HG03354 (cell line): ENCODE results near the gene NATD1.

Source experiments
- ATAC-seq: cut with Tn5 transposase; IDR thresholded peaks from one replicate; pipeline ENCODE4 v1.9.1; 2021; ENCODE audit warnings: mild to moderate bottlenecking; ENCODE audit not compliant: unreplicated experiment, poor library complexity, severe bottlenecking

The NATD1 gene

DNA sequence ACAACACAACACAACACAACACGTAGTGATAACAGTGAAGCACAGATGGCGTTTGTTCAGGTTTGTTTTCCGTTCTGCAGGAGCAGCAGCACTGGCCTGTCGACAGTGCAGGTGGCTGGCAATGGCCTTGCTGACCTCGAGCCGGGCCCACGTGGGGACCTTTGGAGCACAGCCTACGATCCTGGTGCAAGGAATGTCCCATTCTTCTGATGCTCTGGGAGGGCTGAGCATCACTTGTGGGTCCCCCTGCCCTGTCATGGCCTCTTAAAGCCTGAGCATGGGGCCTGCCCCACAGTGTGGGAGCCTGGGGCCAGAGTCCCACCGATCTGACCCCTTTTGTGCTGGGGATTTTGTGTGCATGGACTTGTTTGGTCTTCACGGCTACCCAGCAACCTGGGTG lies 38.1 kb upstream of the NATD1 start:
- ATAC-seq = no peak

DNA sequence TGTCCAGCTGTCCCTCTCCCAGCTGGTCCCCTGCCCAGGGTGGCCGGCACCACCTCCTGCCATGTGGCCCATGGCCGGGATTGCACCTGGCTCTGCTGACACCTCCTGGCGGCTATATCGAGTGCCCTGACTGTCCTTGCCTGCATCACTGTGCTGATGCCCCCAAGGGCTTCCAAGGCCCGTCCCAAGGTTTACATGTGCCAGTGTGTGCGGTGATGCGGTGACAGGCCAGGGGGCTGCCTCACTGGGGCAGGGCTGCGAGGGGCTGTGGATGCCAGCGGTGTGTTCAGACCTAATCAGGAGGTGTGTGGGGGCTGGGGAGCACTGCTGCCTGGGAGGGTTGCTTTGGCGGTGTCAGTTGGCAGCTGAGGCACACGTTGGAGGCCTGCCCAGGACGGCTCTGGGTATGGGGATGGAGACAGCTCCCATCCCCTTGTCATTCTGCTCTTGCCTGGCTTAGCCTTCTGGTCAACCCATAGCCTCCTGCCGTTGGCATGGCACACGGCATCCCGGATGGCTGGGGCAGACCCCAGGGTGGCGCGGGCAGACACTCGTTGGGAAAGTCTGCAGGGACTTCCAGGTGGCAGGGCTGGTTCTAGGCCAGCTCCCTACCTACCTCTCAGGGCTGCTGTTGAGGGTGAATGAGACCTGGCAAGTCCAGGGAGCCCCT lies 36.8 kb upstream of the NATD1 start:
- no peak for ATAC-seq

DNA sequence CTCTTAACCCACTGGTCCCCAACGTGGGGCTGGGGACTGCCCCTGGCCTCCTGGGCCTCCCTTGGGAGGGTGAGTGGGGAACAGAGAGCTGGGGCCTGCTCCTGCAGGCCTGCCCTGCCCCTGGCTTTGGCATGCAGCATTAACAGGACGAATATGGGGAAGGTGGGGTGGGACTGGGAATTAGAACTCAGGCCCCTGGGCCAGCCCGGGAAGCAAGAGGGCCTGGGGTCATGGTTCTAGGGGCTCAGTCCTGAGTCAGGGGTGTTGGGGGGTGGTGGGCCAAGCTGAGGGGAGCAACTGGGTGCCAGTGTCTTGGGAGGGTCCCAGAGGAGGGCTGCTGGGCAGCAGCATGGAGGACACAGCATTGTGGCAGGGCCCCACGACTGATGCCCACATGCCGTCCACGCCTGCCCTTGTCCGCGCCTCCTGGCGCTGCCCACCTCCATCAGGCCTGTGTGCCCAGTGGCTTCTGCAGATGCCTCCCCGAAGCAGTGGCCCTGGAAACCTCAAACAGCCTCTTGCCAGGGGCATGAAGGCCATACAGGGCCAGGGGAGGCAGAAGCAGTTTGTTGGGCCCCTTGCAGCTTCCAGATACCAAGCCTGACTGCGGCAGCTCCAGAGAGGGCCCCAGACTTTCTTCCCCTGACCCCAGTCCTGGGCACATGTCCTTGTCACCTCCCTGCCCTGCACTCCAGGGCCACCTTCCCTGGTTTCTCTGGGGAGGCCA lies 36.1 kb upstream of the NATD1 start:
- no peak for ATAC-seq

DNA sequence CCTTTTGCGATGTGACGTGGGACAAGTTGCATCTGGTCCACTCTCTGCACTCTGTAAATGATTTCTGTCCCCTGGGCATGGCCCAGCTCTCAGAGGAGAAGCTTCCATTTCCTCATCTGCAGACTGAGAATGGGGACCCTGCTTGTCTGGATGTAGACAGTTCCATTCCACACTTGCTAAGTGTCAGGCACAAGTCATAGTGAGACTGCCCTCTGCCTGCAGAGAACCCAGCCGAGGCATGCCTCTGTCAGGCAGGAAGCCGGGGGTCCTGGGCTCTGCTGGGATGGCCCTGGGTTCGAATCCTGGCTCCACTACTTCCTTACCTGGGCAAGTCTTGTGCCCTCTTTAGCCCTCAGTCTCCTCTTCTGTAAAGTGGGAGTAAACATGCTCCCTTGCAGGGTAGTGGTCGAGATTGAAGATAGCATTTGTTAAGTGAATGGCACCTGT lies 35.4 kb upstream of the NATD1 start:
- ATAC-seq = peak; percentile 24

DNA sequence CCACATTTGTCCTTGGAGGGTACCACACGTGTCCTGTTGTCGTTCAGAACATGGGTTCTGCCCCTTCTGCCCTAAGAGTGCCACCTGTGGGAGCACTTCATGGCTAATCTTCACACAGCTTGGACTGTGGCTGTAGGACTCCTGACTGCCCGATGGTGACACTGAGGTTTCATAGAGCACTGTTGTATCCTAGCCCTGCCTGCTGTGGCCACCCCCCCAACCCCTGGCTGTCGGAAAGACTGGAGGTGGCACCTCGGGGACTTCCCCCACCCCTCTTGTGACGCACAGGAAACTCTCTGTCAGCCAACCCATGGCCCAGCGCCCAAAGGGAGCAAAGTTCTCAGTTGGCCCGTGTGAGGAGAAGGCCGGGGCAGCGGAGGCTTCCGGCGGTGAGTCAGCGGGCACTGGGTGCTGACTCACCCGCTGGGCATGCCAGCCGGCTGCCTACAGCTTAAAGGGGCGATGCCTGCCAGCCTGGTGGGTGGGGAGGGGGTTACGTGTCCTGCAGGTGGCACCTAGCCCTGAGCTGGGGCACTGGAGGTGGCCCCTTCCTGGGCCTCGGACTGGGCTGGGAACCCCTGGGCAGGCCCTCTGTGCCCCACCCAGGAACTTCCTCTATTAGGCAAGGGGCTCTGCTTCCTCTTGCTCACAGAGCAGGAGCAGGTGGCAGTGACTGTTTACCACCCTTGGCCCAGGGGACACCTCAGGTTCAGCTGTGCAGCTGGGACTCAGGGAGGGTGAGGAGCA lies 34.7 kb upstream of the NATD1 start:
- ATAC-seq = peak; percentile 36

DNA sequence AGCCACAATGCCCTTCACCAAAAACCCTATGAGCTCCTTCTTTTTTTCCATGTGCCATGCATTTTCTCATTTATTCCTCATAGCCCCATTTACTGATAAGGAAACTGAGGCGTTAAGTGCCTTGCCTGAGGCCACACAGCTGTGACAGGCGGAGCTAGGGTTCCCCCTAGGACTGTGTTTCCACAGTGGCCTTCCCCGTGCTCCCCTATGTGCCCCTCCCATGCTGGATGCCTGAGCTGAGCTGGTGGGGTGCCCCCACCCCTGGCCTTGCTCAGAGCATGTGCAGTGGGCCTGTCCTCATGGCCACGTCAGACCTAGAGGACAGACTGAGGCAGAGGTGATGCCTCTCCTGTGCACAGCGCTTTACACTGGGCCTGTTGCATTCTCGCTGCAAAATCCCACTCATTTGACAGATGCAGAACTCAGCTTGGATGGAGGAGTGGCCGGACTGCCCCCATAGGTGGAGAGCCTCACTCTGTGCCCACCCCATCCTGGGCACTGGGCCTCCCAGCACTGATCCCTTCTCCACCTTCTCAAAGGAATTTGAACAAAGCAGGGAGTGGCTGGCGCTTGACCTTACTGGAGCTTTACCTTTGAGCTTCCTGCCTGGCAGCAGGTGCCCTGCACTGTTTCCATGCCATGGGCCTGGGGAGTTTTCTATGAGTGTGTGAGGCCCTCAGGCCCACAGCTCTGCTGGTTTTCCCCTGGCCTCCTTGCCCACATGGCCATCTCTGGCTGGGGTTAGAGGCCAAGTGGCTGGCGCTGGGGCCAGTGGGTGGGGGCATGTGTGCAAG lies 33.9 kb upstream of the NATD1 start:
- ATAC-seq = no peak

DNA sequence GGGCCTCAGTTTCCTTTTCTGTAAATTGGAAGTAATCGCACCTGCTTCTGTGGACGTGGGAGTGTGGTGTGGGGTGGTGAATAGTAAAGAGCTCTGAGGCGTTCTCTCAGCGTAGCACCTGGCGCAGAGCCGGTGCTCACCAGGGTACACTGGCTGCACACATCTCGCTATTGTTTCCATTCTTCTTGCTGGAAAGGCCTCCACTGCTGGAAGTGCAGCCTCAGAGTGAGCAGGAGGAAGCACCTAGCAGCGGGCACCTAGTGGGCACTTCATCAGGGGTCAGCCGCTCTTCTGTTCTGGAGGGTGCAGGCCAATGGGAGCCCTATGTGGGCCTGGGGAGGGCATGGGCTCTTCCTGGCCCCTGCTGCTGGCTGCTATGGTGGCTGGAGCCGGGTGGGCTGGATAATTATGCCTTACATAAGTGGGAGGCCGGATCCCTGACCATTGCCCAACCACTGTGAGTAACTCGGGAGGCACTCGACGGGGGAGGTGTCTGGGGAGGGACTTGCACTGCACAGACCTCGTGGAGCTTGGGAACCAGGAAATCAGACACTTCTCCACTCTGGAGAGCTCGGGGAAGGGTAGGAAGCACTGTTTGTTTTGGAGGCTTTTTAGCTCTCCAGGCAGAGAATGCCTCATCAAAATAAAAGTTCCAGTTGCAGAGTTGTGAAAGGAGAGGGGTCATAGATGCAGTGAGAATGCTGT lies 33.0 kb upstream of the NATD1 start:
- ATAC-seq = no peak

DNA sequence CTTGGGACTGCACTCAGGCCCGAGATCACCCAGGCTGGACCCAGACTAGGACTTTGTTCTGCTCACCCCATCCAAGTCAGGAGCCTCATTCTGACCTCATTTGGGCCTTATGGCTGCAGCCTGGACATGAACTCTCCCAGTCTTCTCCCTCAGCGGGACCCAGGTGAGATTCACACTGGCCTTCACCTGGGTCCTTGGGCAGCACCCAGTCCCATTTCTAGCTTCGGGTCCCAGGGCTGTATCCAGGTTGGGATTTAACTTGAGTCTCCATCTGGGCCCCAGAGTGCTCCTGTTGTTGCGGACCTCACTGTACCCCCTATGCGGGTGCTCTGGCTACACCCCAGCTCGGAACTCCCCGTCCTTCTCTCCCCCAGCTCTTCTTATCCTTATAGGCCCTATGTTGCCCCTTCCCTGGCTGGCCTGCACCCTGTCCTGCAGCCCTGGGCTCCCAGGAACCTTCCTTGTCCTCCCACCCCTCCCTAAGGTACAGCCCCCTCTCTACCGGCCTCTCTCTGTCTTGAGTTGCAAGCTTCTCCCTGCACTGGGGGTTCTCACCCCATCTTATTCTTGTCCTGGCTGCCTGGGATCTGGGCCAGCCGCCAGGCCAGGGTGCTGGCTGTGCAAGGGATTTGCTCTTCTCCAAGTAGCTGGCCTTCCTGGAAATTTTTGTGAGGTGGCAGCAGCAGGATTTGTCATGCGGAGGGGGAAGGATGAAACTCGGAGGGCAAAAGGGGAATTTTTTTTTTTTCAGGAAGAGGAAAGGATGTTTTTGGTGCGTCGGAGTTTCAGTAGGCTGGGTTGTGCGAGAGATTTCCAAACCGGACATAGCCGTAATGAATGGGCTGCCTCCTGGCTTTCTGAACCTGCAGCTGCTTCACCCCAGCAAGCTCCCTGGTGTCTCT lies 32.2 kb upstream of the NATD1 start:
- ATAC-seq = no peak

DNA sequence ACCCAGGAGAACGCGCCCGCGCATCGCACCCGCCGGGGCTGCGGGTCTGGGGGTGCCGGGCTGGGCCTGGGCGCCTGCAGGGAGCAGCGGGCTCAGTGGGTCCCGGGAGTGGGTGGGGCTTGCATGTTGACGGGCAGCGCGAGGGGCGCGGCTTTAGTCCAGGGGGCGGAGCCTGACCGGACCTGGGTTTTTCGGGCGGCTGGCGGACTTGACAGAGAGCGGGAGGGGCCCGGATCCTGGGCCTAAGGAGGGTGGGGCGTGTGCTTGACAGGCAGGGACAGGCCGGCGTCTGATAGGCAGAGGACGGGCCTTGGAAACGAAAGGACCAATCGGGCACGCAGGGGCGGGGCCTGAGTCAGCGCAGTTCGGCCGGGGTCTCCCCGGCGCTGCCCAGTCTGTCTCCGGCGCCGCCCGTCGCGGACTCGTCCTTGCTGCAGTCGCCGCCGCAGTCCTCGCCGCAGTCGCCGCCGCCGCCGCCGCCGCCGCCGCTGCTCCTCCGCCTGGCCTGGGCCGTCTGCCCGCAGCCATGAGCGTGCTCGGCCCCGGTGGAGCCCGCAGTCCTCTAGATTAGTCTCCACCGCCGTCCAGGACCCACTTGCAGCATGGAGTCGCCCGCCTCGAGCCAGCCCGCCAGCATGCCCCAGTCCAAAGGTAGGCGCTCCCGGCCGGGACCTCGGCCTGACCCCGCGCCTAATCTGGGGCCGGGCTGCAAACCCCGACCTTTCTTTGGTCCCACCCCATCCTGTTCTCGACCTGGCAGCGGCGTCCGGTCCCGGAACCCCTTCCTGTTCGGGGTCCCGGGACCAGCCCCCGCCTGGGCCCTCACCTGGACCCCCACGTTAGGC lies 31.3 kb upstream of the NATD1 start, which contains the start of gene MAP2K3:
MAP2K3 (plus strand) TSS at position 393 of the 845 bp plus-strand sequence; CDS start at position 603, 210 bp downstream.
- peak; percentile 79 for ATAC-seq

DNA sequence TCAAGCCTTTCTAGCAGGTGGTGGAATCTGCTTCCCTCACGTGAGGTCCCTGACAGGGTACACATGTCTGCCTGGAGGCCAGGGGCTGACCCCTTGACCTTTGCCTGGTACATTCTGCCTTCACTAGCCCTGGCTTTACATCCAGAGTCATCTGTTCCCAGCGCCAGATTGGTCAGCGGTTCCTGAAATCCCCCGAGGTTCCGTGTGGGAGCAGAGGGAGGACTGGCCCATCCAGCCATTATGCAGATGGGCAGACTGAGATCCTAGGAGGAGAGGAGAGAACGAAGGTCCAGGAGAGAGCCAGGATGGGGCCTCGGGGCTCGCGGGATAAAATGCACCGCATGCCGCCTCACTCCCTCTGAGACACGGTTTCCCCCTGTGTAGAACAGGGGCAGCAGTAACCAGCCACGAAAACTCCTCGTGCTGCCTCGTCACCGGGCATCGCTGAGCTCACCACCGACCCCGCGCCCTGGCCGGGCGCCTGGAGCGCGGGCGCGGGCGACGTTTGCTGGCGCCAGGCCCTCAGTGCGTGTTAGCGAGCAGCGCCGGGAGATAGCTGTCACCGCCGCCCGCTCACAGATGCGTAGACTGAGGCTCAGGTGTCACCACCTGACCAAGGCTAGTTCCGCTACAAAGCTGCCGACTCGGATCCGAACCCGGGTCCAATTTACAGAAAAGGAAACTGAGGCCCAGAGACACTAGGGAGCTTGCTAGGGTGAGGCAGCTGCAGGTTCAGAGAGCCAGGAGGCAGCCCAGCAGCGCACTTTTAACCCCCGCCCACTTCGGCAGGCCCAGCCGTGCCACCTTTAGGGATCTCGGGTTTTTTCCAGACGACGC lies 30.5 kb upstream of the NATD1 start:
- peak; percentile 10 for ATAC-seq

DNA sequence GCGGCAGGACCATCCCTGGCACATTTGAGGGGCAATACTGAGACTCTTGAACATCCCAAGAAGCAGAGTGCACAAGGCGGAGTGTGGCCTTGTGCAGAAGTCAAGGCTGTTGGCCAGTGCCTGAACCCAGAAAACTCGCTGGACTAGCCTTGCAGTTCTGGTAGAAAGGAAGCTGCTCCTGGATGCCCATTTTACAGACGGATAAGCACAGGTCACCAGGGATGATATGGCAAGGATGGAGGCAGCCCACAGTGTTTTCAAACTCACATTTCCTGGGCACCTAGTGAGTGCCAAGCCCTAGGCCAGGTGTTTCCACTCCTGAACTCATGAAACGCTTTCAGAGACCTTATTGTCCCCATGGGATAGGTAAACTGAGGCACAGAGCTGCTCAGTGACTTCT lies 29.6 kb upstream of the NATD1 start:
- no peak for ATAC-seq

DNA sequence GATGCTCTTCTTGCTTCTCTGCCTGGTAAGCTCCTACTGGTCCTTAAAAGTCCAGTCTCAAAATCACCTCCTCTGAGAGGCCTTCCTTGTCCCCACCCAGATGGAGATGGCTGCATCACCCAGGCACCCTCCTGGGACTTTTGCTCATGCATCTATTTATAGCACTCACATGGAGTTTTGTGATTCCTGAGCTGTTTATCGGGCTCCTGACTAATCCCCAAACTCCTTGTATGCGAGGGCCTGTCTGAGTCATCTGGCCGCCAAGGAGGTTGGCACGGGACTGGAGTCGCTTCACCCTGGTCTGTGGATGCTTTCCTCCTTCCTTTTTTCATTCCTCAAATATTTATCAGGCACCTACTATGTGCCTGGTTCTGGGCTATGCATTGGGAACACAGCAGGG lies 29.0 kb upstream of the NATD1 start:
- no peak for ATAC-seq

DNA sequence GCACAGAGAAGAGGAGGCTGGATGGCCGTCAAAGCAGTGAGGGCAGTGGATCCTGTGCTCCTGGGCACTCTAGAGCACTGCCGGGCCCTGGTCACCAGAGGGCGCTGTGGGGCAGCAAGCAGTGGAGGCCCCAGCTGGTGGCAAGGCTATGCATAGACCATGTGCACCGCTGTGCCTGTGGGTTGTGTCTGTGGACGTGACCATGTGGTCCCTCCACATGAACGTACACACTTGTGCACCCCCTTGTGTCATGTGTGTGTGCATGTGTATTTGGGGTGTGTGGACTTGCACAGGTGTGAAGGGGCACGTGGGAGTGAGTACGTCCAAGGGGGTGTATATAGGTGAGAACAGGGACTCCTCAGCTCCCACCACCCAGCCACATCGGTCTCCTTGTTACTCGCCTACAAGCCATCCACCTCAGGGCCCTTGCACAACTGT lies 26.9 kb upstream of the NATD1 start:
- peak; percentile 33 for ATAC-seq

DNA sequence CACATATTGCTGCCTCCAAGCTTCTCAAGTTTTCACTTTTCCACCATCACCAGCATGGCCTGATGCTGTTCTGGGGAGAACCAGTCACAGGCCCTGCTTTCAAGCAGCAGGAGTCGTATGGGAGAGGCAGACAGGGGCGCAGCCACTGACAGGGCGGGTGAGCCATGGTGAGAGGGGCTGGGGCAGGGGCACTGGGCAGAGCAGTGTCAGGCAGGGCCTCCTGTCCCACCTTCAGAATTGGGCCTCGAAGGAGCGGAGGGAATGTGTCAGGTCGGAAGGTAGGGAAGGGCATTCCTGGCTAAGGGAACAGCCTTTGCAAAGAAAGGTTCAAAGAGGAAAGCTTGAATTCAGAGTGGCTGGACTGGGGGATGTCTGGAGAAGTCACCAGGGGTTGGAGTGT lies 26.4 kb upstream of the NATD1 start:
- no peak for ATAC-seq

DNA sequence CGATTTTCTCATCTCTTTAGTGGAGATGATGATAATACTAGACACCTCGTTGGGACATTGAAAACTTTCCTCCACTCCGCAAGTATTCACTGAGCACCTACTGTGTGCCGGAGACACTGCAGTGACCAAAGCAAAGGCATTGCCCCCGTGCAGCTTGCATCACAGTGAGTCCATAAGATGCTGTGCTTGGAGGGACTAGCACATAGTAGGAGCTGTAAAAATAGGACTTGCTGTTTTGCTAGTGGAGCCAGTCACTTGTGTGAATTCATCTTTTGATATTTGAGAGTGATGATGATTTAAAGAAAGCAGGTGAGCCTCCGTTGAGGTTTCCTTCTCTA lies 26.0 kb upstream of the NATD1 start:
- no peak for ATAC-seq

DNA sequence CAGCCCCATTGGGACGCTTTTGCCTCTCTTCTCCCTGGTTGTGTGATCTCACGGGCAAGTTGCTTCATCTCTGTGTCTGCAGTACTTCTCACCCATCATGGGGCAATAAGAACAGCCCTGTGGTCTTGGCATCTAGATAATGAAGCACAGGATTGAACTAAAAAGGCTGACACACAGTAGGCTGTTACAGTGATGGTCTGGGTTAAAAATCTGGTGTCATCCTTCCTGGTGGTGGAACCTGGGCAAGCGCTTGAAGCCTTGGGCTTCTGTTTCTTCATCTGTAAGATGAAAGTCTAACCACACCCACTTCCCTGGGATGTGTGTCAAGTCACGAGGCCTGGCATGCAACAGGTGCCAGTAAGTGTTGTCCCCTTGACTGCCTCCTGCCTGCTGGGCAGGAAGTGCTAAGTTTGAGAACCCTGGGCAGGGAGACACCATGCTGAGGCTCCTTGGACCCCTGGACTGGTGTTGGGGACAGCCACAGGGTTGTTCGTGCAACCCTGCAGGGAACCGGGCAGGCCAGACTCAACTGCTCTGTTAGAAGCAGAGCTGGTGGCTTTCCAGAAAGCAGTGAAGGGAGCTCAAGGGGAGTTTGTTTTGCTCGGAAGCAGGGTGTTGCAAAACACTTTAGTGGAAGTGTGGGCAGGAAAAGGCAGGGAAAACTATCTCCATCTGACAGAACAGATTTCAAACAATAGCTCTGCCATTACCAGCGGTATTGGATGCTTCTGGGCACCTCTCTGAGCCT lies 25.4 kb upstream of the NATD1 start:
- ATAC-seq = no peak
